DMS79 treated with DMSO at 0.1 percent for 48 hours (cell line): ENCODE data around the gene C1orf122.
"Not testable (repeated sequence)": the region's sequence is repeated elsewhere in the genome, so short reads cannot be mapped to it uniquely, and the experiment has no call there.

ENCODE experiments used
- DNase-seq: peaks from one replicate; lab custom pipeline; 2025; lab: John Stamatoyannopoulos, UW

Gene C1orf122

DNA sequence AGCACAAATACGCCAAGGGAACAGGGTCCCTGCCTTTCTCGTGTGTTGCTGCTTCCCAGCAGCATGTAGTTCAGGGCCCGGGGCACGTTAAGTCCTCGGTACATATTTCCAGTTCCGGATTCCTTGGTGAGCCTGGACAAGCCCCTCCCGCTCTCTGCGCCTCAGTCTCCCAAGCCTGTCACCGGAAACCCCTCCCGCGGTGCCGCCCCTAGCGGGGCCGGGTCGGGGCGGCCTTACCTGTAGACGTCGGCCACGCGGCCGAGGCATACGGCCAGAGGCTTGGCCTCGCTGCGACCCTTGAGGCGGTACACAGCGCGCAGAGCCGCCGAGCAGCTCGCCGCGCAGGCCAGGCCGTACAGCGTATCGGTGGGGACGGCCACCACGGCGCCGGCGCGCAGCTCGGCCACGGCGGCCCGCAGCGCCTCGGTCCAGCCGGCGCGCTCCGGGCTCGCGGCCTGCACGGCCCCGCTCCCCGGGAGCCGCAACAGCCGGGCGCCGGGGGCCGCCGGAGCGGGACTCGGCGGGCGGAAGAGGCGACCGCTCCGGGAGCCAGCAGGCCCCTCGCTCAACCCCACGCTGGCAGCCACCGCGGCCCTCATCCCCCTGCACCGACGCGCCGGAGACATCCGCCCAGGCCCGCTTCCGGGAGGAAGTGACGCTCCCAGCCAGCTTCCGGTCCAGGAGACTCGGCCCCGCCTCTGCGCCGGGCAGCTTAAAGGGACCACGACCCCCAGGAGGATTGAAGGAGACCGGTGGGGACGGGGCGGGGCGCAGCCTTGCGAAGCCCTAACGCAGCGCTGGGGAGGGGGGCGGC lies at the start of gene C1orf122, which contains the start of gene YRDC:
TSS of gene C1orf122 (plus strand) at position 236 of the 814 bp plus-strand sequence. CDS start 615 bp downstream, outside the sequence.
TSS of gene YRDC (minus strand) at position 654 of the 814 bp plus-strand sequence. CDS start at position 626, 28 bp downstream.
- peak; percentile 85 for DNase-seq

DNA sequence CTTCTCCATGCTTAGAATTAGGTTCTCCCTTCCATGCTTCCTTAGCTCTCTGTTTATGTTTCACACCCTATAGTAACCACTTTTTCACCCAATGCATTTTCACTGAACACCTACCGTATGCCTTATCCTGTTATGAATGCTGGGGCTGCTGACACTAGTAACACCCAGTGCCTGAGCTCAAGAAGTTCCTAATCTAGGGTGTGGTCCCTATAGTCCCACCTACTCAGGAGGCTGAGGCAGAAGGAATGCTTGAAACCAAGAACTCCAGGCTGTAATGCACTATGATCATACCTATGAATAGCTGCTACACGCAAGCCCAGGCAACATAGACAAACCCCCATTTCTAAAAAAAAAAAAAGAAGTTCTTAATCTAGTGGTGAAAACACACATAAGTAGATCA lies 48.1 kb upstream of the C1orf122 start:
- DNase-seq, result no peak

DNA sequence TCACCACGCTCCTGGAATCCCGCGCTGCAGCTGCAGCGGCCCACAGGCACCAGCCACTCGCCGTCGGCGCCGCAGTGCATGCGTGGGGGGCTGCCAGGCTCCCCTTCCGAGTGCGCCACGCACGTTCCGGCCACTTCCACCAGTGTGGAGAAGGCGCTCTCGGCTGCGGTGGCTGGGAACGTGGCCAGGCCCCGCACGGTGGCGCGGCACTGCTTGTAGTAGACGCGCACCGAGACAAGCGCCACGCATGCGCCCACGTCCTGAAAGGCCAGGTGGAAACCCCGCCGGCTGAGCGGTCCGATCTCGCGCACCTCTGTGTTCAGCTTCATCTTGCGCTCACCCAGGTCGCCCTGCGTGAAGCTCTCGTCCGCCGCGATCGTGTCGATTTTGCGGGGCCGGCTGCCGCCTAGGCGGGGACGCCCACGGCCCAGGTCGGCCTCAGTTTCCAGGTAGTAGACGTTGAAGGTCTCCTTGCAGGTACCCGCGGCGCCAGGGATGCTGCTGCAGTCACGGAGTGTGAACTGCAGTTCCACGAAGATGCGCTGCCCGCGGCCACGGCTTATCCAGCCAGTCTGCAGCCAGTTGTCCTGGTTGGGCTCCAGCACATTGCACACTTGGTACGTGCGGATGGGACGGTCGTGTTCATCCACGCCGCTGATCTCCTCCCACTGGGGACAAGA lies 46.0 kb upstream of the C1orf122 start:
- no peak for DNase-seq

DNA sequence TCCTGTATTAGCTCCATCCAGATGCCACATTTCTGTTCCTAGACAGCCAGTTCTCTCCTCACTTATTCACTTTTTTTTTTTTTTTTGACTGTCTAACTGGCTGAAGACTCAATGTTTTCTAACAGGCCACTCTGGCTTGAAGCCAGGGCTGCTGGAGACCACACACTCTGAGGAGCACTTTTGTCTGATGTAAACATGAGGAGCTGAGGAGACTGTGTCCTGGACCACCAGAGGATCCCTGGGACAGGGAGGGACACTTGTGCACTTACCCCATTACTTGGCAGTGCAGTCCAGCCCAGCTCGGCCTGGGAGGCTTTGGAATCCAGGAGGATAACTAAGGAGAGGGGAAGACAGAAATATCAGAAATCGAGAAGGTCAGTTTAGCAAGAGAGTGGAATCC lies 45.1 kb upstream of the C1orf122 start:
- no peak for DNase-seq

DNA sequence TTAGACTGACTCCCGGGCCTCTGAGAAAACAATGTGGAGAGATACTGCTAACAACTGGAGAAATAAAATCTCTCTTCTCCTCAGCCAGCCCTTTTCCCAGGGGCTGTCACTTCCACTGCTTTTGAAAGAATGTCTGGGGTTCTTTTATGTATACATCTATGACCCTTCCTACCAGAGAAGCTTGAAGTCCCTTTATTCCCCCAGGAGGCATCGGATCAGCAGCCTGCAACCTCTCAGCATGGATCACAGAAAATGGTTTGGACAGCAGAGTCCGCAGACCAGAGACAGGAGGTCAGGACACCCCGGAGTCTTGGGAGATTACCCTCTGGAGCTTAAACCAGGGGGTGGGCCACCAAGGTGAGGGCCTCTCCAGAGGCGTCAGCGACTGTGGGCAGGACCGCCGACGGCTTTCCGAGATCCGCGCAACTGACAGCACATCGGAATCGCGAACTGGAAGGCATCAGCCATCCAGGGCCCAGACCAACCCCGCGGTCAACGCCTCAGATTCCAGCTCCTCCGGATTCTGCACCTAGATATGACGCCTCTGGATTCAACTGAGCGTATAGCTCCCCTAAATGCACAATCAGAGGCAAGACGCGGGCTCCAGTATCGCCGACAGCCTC lies 43.7 kb upstream of the C1orf122 start:
- DNase-seq, result no peak

DNA sequence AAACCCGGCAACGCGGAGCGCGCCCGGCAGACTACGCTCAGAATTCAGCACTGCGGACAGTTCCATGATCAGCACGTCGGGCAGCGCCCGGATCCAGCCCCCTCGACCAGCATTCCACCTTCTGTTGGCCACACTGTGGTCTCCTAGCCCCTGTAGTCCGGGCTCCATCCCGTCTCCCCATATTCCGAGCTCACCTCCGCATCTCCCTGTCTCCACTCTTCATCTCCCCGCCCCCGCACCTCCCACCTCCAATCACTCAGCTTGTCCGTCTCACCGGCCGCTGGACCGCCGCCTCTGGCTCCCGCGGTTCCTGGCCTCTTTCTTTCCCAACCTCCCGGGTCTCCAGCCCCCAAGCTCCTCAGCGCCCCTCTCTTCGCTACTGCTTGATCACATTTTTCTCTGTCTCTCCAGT lies 43.2 kb upstream of the C1orf122 start:
- peak; percentile 42 for DNase-seq

DNA sequence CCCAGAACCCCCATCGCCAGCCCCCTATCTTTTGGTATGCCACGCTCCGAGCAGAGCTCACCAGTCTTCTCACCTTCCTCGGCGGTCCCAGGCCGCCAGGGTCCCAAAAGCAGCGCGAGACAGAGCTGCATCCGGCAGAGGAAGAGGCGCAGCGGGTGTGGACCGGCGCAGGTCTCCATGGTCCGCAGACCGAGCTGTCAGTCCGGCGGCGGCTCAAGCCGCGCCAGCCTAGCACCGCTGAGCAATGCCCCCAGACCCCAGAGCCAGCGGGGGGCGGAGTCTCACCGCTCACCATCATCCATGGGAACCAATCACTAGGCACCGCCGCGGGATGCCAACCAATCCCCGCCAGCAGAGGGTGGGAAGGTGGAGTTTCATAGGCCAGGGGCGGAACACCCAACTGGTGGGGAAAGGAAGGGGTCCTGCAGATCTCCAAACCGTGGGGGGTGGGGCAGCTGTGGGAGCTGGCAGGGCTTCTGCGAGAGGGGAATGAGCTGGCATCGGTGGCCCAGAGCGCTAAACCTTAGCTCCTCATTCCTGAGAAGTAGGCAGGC lies 42.6 kb upstream of the C1orf122 start, which contains the start of gene EPHA10:
TSS of gene EPHA10 (minus strand) at position 233 of the 554 bp plus-strand sequence. CDS start at position 179, 54 bp downstream.
- DNase-seq, result peak; percentile 83

DNA sequence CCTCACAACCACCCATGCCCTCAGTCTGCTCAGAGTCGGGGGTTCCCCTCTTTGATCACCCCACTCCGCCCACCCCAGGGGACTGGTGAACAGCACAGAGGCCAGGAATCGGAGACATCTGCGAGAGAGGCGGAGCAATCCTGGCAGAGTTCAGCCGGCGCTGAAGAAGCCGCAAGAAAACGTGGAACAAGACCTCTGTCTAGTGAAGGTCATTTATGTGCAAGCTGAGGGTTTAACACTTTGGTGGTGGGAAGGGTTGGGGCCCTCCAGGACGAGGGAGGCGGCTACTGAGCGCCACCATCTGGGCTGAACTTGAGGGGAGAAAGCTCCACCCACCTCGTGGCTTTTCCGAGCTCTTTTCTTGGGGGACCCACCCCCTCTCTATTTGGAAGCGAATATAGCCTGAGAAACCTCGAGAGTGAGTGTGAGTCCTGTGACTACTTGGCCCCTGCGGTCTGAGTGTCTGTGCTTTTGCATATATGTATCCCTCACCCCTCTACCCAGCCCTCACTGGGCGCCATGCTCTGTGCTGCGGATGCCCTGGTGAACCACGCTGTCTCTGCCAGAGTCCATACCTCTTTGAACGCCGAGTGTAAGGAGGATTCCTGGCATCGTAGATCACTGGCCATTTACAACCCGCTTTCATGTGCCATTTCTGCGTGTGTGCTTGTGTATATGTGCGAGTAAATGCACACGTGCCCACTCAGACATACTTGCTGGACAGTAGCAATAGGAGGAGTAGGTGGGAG lies 41.5 kb upstream of the C1orf122 start:
- peak; percentile 41 for DNase-seq

DNA sequence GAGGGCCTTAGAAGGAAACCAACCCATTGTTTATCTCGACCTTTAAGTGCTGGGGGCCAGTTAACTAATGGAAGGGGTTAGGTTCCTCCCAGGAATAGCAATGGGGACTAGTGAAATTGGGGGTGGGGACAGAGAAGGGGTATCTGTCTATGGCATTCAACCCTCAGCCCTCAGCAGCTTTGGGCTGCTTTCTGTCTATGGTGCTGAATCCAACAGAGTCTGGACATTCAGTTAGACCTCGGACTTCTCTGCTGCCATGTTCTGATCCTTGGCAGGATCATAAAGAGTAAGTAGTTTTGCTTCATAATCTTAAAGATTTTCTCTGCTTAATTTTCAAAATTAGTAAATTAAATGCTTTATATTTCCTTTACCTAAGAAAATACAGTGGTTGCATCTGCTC lies 40.1 kb upstream of the C1orf122 start:
- no peak for DNase-seq

DNA sequence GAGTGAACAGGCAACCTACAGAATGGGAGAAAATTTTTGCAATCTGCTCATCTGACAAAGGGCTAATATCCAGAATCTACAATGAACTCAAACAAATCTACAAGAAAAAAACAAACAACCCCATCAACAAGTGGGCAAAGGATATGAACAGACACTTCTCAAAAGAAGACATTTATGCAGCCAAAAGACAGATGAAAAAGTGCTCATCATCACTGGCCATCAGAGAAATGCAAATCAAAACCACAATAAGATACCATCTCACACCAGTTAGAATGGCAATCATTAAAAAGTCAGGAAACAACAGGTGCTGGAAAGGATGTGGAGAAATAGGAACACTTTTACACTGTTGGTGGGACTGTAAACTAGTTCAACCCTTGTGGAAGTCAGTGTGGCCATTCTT lies 36.1 kb upstream of the C1orf122 start:
- DNase-seq, result not testable (repeated sequence)

DNA sequence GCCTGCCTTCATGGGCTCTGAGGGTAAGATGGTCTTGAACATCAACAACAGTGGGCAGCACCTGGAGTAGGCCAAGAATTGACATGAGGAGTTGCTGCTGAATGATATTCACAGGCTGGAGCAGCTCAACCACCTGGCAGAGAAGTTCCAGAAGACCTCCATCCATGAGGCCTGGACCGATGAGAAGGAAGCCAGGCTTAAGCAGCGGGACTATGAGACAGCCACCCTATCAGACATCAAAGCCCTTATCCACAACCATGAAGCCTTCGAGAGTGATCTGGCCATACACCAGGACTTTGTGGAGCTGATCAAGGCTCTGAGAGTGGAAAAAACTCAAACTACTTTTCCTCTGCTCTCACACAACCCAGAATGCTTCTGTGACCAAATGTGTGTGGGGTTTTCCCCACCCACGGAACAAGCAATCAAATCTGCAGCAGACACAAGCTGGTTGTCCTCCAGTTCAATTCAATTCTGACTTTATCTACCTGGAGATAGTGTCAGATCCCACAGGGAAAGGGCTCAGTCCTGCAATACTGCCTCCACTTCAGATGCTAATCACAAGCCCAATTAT lies 30.6 kb upstream of the C1orf122 start:
- DNase-seq, result no peak

DNA sequence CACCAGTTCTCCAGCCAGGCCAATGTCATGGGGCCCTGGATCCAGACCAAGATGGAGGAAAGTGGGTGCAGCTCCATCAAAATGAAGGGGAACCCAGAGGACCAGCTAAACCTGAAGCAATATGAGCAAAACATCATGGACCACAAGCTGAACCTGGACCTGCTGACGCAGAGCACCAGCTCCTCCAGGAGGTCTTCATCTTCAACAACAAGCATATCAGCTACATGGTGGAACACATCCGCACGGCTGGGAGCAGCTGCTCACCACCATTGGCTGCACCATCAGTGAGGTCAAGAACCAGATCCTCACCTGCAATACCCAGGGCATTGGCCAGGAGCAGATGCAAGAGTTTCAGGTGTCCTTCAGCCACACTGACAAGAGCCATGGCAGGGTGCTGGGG lies 28.9 kb upstream of the C1orf122 start:
- no peak for DNase-seq

DNA sequence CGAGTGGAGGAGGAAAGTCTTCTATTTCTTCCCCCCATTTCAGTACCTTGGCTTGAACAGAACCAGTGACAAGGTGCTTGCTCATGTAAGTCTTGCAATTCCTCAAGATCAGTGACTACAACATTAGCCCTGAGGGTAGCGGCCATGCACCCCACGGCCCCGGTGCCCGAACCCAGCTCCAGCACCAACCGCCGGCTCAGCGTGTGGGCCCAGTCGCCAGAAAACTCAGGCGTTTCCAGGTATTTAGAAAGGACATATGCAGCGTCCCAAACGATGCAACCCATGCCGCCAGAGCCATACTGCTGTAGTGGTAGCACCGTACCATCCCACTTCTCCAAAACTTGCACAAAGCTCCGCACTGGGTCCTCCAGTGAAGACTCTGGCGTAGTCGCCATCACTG lies 25.1 kb upstream of the C1orf122 start:
- no peak for DNase-seq

DNA sequence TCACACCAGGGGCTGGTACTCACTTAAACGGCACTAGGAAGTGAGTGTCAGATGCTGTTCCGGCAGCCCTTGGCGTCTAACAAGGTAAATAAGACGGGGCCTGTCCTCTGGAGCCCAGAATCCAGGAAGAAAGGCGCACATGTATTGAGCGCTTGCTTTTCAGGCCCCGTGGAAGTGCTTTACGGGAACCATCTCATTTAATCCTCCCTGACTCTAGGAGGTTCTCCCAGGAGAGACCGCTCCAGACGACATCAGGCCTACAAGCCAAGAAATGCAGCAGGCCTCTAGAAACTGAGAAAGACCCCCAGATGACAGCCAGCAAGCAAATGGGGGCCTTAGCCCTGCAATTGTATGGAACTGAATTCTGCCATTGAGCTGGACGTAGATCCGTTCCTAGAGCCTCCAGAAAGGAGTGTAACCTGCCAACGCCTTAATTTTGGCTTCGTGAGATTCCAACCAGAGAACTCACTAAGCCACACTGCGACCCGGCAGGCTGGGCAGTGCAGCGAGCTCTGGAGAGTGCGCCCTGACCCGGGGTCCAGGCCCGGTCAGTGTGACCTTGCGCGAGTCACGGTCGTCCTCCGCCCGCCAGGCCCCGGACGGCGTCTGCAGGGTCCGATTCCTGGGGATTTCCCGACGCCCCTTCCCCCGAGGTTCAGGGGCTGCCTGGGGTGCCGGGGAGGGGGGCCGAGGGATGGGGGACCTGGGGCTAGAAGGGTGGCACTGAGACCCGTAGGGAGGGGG lies 14.5 kb upstream of the C1orf122 start:
- DNase-seq, result no peak

DNA sequence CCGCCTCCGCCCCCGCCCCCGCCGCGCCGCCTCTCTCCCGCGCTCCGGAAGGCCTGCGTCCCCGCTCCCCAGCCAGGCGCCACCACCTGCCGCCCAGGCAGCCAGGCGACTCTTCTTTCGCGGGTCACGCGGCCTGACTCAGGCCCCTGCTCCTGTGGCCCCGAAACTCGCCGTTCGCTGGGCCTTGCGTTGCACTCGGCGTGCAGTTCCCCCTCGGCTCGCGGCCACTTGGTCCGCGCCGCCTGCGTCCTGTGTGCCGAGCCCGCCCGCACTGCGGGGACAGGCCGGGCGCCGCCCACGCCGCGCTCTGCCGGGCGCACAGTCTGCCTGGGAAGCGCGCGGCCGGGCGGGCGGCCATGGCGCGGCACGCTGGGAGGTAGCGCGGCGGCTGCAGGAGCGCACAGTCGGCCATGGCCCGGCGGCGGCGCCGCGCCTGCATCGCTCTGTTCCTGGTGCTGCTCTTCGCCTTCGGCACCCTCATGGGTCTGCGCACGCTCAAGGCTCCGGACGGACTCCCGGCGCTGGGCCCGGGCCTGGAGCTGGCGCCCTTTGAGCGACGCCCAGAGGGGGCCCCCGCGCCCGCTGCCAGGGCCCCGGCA lies 13.7 kb upstream of the C1orf122 start, which contains the start of gene MANEAL:
TSS of gene MANEAL (plus strand) at position 75 of the 599 bp plus-strand sequence. CDS start at position 411, 336 bp downstream.
- peak; percentile 47 for DNase-seq

DNA sequence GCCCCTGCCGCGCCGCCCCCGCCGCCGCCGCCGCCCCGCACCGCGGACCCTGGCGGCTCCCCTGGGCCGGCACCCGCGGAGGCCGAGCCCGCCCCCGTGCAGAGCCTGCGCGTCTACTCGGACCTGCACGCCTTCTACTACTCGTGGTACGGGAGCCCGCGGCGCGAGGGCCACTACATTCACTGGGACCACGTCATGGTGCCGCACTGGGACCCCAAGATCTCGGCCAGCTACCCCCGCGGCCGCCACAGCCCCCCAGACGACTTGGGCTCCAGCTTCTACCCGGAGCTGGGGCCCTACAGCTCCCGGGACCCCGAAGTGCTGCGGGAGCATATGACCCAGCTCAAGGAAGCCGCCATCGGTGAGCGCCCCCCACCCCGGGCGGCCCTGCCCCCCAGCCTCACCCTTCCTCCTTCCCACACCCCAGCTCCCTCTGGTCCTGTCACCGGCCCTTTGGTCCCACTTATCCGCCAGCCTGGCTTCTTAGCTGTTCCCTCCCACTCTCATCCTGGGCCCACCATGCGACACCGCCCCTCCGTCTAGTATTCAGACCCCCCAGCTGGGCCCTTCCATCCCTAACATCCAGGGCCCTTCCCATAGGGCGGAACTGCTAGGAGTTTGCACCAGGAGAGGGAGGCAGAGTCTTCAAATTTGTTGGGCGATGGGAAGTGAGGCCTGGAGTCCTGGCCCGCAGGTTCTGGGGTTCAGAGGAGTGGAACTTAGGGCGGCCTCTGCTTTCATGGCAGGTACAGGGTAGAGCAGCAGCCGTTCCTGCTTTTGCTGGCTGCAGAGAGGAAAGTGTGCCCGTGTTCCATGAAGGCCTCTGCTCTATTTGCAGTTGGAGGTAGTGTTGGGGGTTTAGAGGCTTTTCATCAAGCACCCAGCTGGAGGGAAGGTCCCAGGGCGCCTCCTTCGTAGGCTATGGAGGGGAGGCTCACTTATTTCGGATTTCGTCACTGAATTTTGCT lies 12.9 kb upstream of the C1orf122 start:
- DNase-seq, result peak; percentile 33

DNA sequence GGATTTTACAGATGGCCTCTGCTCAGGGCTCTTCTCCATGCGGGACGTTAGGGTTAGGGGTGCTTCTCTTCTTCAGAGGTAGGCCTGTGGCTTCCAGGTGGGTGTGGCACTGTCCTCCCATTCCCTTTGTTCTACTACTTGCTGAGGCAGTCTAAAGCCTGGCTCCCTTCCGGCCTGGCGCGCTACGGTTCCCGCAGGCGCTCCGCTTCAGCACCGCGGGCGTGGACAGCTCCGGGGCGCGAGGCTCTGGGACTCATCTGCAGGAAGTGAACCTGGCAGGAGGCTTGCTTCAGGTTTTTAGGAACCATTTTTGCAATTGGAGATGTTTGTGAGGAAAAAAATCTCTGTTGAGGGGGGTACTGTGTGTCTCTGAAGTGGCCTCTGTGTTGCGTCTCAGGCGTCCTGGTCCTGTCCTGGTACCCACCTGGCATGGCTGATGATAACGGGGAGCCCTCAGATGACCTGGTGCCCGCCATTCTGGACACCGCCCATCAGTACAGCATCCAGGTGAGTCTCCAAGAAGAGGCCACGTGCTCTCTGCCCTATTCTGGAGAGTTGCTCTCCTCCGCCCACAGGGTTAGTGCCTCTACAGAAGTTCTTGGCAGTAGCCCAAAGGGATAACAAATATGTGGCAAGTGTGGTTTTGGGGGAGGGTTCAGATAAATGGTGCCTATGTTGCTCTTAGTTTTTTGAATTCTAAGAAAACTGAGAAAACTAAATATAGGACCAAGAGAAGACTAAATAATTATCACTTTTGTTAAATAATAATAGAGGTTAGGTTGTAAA lies 12.1 kb upstream of the C1orf122 start:
- peak; percentile 81 for DNase-seq
